Tibial nerve (tissue), 4 donors: Measurements from ENCODE around the gene ANGPTL4.

Source experiments
- EP300 ChIP-seq, 2 donors: sonication (generic); formaldehyde crosslinking; IDR thresholded peaks; one replicate each; pipeline ENCODE4 v1.6.1; 2017; ENCODE audit warnings: antibody characterized with exemption in 2 of 2, mild to moderate bottlenecking in 1 of 2
- POLR2A ChIP-seq, 2 donors: fragments of 450-650 bp; IDR thresholded peaks; one replicate each; pipeline ENCODE4 v1.6.1; 2017; ENCODE audit warnings: antibody characterized with exemption in 2 of 2, mild to moderate bottlenecking in 2 of 2, moderate library complexity in 2 of 2
- TF ChIP-seq, protein P1 (sequence below), 5 experiments: fragments of 200-600 bp in 3 of 5; fragments of 450-650 bp in 2 of 5; sonication (generic) in 3 of 5; IDR thresholded peaks; one replicate each; pipeline ENCODE4 v1.5.1; 2016 to 2019; ENCODE audit warnings: antibody characterized with exemption in 5 of 5, mild to moderate bottlenecking in 3 of 5, moderate library complexity in 2 of 5

DNA sequence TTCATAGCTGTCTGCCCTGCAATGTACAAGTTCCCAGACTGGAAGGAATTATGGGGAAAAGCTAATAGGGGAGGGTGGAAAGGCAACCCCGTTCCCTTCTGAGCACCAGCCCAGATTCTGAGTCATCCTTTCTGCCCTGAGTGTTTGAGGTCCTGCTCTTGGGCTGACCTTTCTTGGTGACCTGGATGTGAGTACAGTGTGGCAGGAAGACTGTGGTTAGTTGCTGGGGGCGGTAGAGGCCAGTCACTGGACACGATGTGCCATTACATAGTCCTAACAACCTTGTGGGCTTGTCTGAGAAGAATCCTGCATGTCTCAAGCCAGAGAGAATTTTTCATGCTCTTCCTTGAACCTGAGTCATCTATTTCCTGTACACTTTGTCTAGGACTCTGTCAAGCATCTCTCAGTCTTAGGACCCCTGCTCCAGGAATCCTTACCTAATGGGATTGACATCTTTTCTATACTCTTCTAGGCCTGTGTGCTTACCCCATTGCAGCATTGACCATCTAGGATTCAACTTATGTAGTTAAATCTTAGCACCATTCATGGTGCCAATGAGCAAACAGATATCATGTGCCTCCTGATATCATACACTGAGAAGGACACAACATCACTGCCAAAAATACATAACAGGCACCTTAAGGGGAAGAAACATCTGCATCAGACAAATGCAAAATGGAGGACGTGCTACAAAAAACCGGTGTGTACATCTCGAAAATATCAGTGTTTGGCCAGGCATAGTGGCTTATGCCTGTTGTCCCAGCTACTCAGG lies 8.1 kb upstream of the ANGPTL4 start:
- TF ChIP-seq POLR2A (IDR thresholded peaks at IDR 0.05) = no peak
- TF ChIP-seq, protein P1, sequence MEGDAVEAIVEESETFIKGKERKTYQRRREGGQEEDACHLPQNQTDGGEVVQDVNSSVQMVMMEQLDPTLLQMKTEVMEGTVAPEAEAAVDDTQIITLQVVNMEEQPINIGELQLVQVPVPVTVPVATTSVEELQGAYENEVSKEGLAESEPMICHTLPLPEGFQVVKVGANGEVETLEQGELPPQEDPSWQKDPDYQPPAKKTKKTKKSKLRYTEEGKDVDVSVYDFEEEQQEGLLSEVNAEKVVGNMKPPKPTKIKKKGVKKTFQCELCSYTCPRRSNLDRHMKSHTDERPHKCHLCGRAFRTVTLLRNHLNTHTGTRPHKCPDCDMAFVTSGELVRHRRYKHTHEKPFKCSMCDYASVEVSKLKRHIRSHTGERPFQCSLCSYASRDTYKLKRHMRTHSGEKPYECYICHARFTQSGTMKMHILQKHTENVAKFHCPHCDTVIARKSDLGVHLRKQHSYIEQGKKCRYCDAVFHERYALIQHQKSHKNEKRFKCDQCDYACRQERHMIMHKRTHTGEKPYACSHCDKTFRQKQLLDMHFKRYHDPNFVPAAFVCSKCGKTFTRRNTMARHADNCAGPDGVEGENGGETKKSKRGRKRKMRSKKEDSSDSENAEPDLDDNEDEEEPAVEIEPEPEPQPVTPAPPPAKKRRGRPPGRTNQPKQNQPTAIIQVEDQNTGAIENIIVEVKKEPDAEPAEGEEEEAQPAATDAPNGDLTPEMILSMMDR (IDR thresholded peaks at IDR 0.05) = no peak
- TF ChIP-seq EP300 (IDR thresholded peaks at IDR 0.05) = peak in 1 of 2 donors; percentile 79
